H1 (cell line): ENCODE measurements around the gene DFFB. TPM values are rescaled to one million over a fixed set of nuclear protein-coding genes. Genes with fewer than 3 reads are reported as not detected.

Source experiments
- ASH2L ChIP-seq: fragments of 200-600, 300-600 bp; sonication (generic); IDR thresholded peaks from one replicate; pipeline ENCODE4 v1.7.1; 2017; ENCODE audit warnings: low read length
- CHD2 ChIP-seq: IDR thresholded peaks from 2 replicates; pipeline ENCODE4 v1.6.1; 2012; ENCODE audit warnings: low read length, improper control_type of control experiment
- EP300 ChIP-seq, 2 experiments: IDR thresholded peaks; 1 replicate in 1 of 2; 2 replicates in 1 of 2; pipeline ENCODE4 v1.6.1; 2011 to 2012; ENCODE audit warnings: low read depth in 2 of 2, low read length in 2 of 2, mild to moderate bottlenecking in 2 of 2, borderline replicate concordance in 1 of 2, inconsistent platforms in 1 of 2, moderate library complexity in 1 of 2
- EZH2 ChIP-seq: fragments of 200-600 bp; sonication (generic); IDR thresholded peaks from 2 replicates; pipeline ENCODE4 v1.7.1; 2012; ENCODE audit warnings: low read depth, mild to moderate bottlenecking, moderate library complexity, low read length, inconsistent platforms; ENCODE audit not compliant: severe bottlenecking
- GABPA ChIP-seq: IDR thresholded peaks from 2 replicates; pipeline ENCODE4 v1.6.1; 2011; ENCODE audit warnings: mild to moderate bottlenecking, low read length, moderate library complexity, borderline replicate concordance; ENCODE audit not compliant: insufficient read depth
- GTF2F1 ChIP-seq: IDR thresholded peaks from 2 replicates; pipeline ENCODE4 v1.6.1; 2012; ENCODE audit warnings: low read depth, low read length, improper control_type of control experiment, borderline replicate concordance
- HDAC2 ChIP-seq, 2 experiments: fragments of 300-600 bp in 1 of 2; sonication (generic) in 1 of 2; IDR thresholded peaks; 2 replicates each; pipeline ENCODE4 v1.6.1; 2011 to 2012; ENCODE audit warnings: low read depth in 2 of 2, low read length in 2 of 2, mild to moderate bottlenecking in 2 of 2, moderate library complexity in 2 of 2, borderline replicate concordance in 1 of 2, inconsistent platforms in 1 of 2
- JUND ChIP-seq: IDR thresholded peaks from 2 replicates; pipeline ENCODE4 v1.6.1; 2011; ENCODE audit warnings: mild to moderate bottlenecking, improper control_type of control experiment, low read length
- KDM1A ChIP-seq: fragments of 200-600, 300-600 bp; sonication (generic); IDR thresholded peaks from 2 replicates; pipeline ENCODE4 v1.7.1; 2016; ENCODE audit warnings: mild to moderate bottlenecking, low read length, borderline replicate concordance
- NANOG ChIP-seq: IDR thresholded peaks from 2 replicates; pipeline ENCODE4 v1.6.1; 2011; ENCODE audit warnings: low read length, low read depth, mild to moderate bottlenecking, inconsistent platforms; ENCODE audit not compliant: insufficient read depth, poor library complexity, severe bottlenecking
- NRF1 ChIP-seq: IDR thresholded peaks from 2 replicates; pipeline ENCODE4 v1.6.1; 2011; ENCODE audit warnings: mild to moderate bottlenecking, low read depth, low read length, improper control_type of control experiment
- PHF8 ChIP-seq: fragments of 200-600 bp; sonication (generic); conservative IDR thresholded peaks from 2 replicates; pipeline ENCODE4 v1.7.1; 2012; ENCODE audit warnings: low read depth, mild to moderate bottlenecking, inconsistent platforms, low read length, moderate library complexity
- POU5F1 ChIP-seq: IDR thresholded peaks from 2 replicates; pipeline ENCODE4 v1.6.1; 2011; ENCODE audit warnings: low read depth, mild to moderate bottlenecking, low read length, moderate library complexity
- RAD21 ChIP-seq, 2 experiments: IDR thresholded peaks in 1 of 2; conservative IDR thresholded peaks in 1 of 2; 2 replicates each; pipeline ENCODE4 v1.6.1; 2011; ENCODE audit warnings: low read depth in 2 of 2, low read length in 2 of 2, improper control_type of control experiment in 1 of 2, inconsistent platforms in 1 of 2, mild to moderate bottlenecking in 1 of 2, moderate library complexity in 1 of 2
- SAP30 ChIP-seq: fragments of 300-600 bp; sonication (generic); IDR thresholded peaks from 2 replicates; pipeline ENCODE4 v1.7.1; 2012; ENCODE audit warnings: low read length, moderate library complexity, mild to moderate bottlenecking, inconsistent platforms; ENCODE audit not compliant: insufficient read depth, insufficient replicate concordance
- SIX5 ChIP-seq: IDR thresholded peaks from 2 replicates; pipeline ENCODE4 v1.6.1; 2011; ENCODE audit warnings: mild to moderate bottlenecking, low read depth, low read length
- SP2 ChIP-seq: IDR thresholded peaks from 2 replicates; pipeline ENCODE4 v1.6.1; 2012; ENCODE audit warnings: mild to moderate bottlenecking, low read length, inconsistent platforms
- SRF ChIP-seq: IDR thresholded peaks from 2 replicates; pipeline ENCODE4 v1.6.1; 2011; ENCODE audit warnings: mild to moderate bottlenecking, low read depth, low read length, moderate library complexity
- polyA plus RNA-seq, 7 experiments: library from polyadenylated mRNA; depleted of rRNA in 3 of 7; stranded (reverse) in 5 of 7; unstranded in 2 of 7; fragments of >200 nt in 5 of 7; fragments of 200-250 nt in 2 of 7; gene quantifications; 1 replicate in 5 of 7; 2 replicates in 1 of 7; 4 replicates in 1 of 7; pipeline versions ENCODE4 v1.2.1 to v1.2.3, GENCODE V29; 2011 to 2013; ENCODE audit warnings: missing spikeins in 2 of 7, mixed read lengths in 2 of 7
- total RNA-seq: library from RNA; stranded (reverse); fragmentation: NEBNext Ultra II Directional; extraction: Animal tissue kit (Norgen Biotek cat#: 25700); gene quantifications from 2 replicates; pipeline ENCODE4 v1.2.1, GENCODE V29; 2021
- TF ChIP-seq, protein P1 (sequence below), 3 experiments: IDR thresholded peaks; 1 replicate in 2 of 3; 2 replicates in 1 of 3; pipeline versions ENCODE4 v1.5.1 to v1.6.1; 2011; ENCODE audit warnings: low read length in 3 of 3, mild to moderate bottlenecking in 3 of 3, inconsistent platforms in 2 of 3, low read depth in 1 of 3, moderate library complexity in 1 of 3; ENCODE audit not compliant: insufficient read depth in 1 of 3; ENCODE audit errors: control extremely low read depth in 1 of 3
- TF ChIP-seq, protein P2 (sequence below): IDR thresholded peaks from 2 replicates; pipeline ENCODE4 v1.6.1; 2012; ENCODE audit warnings: inconsistent platforms
- TF ChIP-seq, protein P3 (sequence below): IDR thresholded peaks from 2 replicates; pipeline ENCODE4 v1.6.1; 2012; ENCODE audit warnings: inconsistent platforms

Gene DFFB
- total and polyA plus RNA-seq, 2 of the 8 experiments (the other 6 are each of a cell fraction or from before 2014, with no cell fraction given) = 8.6 to 11.9 TPM

DNA sequence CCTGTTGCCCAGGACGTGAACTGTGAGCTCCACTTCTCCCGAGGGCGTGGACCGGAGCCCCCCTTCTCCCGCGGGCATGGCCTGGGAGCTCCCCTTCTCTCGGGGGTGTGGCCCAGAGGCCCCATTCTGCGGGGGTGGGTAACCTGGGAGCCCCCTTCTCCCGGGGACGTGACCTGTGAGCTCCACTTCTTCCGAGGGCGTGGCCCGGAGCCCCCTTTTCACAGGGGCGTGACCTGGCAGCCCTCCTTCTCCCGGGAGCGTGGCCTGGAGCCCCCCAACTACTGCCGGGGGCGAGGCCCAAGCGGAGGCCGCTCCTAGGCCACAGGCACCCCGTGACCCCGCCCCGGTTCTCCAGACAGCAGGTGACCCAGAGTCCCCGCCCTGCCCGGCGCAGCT is 42.5 kb downstream of the DFFB start (continued):
- TF ChIP-seq, protein P1, sequence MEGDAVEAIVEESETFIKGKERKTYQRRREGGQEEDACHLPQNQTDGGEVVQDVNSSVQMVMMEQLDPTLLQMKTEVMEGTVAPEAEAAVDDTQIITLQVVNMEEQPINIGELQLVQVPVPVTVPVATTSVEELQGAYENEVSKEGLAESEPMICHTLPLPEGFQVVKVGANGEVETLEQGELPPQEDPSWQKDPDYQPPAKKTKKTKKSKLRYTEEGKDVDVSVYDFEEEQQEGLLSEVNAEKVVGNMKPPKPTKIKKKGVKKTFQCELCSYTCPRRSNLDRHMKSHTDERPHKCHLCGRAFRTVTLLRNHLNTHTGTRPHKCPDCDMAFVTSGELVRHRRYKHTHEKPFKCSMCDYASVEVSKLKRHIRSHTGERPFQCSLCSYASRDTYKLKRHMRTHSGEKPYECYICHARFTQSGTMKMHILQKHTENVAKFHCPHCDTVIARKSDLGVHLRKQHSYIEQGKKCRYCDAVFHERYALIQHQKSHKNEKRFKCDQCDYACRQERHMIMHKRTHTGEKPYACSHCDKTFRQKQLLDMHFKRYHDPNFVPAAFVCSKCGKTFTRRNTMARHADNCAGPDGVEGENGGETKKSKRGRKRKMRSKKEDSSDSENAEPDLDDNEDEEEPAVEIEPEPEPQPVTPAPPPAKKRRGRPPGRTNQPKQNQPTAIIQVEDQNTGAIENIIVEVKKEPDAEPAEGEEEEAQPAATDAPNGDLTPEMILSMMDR (IDR thresholded peaks at IDR 0.05; ENCODE audit: control extremely low read depth in 1 of 3, insufficient read depth in 1 of 3, low read depth in 1 of 3, low read length in 3 of 3) = peak in 2 of 3 experiments; percentile 25 to 36; a peak in 2 of 4 replicates
- TF ChIP-seq EP300 (IDR thresholded peaks at IDR 0.05; ENCODE audit: borderline replicate concordance in 1 of 2, low read depth in 2 of 2, low read length in 2 of 2) (no peak), KDM1A (no peak), SRF (no peak), POU5F1 (no peak), RAD21 (IDR thresholded peaks at IDR 0.05 in 1 of 2, conservative IDR thresholded peaks at IDR 0.05 in 1 of 2; ENCODE audit: low read depth in 2 of 2, low read length in 2 of 2) (no peak), NRF1 (no peak), SIX5 (no peak), EZH2 (no peak), NANOG (no peak), SAP30 (peak; percentile 70), HDAC2 (IDR thresholded peaks at IDR 0.05; ENCODE audit: borderline replicate concordance in 1 of 2, low read depth in 2 of 2, low read length in 2 of 2) (peak; percentile 18 to 55; a peak in 1 of 4 replicates), CHD2 (no peak), GTF2F1 (no peak), JUND (0 out of 2 replicates have a peak, but pooled peaks have one; percentile 9), GABPA (no peak), ASH2L (peak; percentile 50), SP2 (no peak), PHF8 (peak; percentile 75; the same call in 1 of the 2 replicates)
- TF ChIP-seq, protein P2, sequence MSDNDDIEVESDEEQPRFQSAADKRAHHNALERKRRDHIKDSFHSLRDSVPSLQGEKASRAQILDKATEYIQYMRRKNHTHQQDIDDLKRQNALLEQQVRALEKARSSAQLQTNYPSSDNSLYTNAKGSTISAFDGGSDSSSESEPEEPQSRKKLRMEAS = no peak
- TF ChIP-seq, protein P3, sequence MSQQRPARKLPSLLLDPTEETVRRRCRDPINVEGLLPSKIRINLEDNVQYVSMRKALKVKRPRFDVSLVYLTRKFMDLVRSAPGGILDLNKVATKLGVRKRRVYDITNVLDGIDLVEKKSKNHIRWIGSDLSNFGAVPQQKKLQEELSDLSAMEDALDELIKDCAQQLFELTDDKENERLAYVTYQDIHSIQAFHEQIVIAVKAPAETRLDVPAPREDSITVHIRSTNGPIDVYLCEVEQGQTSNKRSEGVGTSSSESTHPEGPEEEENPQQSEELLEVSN = no peak
